ENCODE data around the gene SIPA1L3.

- TF ChIP-seq POLR2A (IDR thresholded peaks at IDR 0.05), result no peak
- TF ChIP-seq, protein P1, sequence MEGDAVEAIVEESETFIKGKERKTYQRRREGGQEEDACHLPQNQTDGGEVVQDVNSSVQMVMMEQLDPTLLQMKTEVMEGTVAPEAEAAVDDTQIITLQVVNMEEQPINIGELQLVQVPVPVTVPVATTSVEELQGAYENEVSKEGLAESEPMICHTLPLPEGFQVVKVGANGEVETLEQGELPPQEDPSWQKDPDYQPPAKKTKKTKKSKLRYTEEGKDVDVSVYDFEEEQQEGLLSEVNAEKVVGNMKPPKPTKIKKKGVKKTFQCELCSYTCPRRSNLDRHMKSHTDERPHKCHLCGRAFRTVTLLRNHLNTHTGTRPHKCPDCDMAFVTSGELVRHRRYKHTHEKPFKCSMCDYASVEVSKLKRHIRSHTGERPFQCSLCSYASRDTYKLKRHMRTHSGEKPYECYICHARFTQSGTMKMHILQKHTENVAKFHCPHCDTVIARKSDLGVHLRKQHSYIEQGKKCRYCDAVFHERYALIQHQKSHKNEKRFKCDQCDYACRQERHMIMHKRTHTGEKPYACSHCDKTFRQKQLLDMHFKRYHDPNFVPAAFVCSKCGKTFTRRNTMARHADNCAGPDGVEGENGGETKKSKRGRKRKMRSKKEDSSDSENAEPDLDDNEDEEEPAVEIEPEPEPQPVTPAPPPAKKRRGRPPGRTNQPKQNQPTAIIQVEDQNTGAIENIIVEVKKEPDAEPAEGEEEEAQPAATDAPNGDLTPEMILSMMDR (IDR thresholded peaks at IDR 0.05), result no peak
Observed at GRCh38 chr19:37942516-37942902, 35.5 kb downstream of the SIPA1L3 start.

All from upper lobe of left lung (tissue), 4 donors.